ENCODE data around the gene SST.

SST gene

GRCh38 chr3:187661267-187661666, 8.9 kb downstream of the SST start:
- no peak for TF ChIP-seq SNAI2 (CRISPR knock-in tag; IDR thresholded peaks at IDR 0.05)
- TF ChIP-seq CSDC2 (CRISPR knock-in tag; IDR thresholded peaks at IDR 0.05) = no peak
- no peak for TF ChIP-seq ZC3H10 (CRISPR knock-in tag; IDR thresholded peaks at IDR 0.05)
- no peak for TF ChIP-seq BACH2 (CRISPR knock-in tag; IDR thresholded peaks at IDR 0.05; ENCODE audit: borderline replicate concordance)
- TF ChIP-seq, protein P1, sequence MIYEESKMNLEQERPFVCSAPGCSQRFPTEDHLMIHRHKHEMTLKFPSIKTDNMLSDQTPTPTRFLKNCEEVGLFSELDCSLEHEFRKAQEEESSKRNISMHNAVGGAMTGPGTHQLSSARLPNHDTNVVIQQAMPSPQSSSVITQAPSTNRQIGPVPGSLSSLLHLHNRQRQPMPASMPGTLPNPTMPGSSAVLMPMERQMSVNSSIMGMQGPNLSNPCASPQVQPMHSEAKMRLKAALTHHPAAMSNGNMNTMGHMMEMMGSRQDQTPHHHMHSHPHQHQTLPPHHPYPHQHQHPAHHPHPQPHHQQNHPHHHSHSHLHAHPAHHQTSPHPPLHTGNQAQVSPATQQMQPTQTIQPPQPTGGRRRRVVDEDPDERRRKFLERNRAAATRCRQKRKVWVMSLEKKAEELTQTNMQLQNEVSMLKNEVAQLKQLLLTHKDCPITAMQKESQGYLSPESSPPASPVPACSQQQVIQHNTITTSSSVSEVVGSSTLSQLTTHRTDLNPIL (CRISPR knock-in tag; IDR thresholded peaks at IDR 0.05; ENCODE audit: low read depth) = no peak
- TF ChIP-seq RARB (CRISPR knock-in tag; IDR thresholded peaks at IDR 0.05) = no peak
- no peak for TF ChIP-seq ISL1 (CRISPR knock-in tag; IDR thresholded peaks at IDR 0.05)
- no peak for TF ChIP-seq ZNF70 (CRISPR knock-in tag; IDR thresholded peaks at IDR 0.05)
- no peak for TF ChIP-seq PPARA (CRISPR knock-in tag; IDR thresholded peaks at IDR 0.05; ENCODE audit: borderline replicate concordance)
- TF ChIP-seq TOX (CRISPR knock-in tag; IDR thresholded peaks at IDR 0.05; ENCODE audit: borderline replicate concordance) = no peak
- no peak for TF ChIP-seq PATZ1 (CRISPR knock-in tag; IDR thresholded peaks at IDR 0.05; ENCODE audit: borderline replicate concordance)
- TF ChIP-seq, protein P2, sequence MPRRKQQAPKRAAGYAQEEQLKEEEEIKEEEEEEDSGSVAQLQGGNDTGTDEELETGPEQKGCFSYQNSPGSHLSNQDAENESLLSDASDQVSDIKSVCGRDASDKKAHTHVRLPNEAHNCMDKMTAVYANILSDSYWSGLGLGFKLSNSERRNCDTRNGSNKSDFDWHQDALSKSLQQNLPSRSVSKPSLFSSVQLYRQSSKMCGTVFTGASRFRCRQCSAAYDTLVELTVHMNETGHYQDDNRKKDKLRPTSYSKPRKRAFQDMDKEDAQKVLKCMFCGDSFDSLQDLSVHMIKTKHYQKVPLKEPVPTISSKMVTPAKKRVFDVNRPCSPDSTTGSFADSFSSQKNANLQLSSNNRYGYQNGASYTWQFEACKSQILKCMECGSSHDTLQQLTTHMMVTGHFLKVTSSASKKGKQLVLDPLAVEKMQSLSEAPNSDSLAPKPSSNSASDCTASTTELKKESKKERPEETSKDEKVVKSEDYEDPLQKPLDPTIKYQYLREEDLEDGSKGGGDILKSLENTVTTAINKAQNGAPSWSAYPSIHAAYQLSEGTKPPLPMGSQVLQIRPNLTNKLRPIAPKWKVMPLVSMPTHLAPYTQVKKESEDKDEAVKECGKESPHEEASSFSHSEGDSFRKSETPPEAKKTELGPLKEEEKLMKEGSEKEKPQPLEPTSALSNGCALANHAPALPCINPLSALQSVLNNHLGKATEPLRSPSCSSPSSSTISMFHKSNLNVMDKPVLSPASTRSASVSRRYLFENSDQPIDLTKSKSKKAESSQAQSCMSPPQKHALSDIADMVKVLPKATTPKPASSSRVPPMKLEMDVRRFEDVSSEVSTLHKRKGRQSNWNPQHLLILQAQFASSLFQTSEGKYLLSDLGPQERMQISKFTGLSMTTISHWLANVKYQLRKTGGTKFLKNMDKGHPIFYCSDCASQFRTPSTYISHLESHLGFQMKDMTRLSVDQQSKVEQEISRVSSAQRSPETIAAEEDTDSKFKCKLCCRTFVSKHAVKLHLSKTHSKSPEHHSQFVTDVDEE (CRISPR knock-in tag; IDR thresholded peaks at IDR 0.05) = no peak
- no peak for TF ChIP-seq ZNF8 (CRISPR knock-in tag; IDR thresholded peaks at IDR 0.05)
- no peak for ATAC-seq

- ATAC-seq = no peak
- TF ChIP-seq ZNF70 (CRISPR knock-in tag; IDR thresholded peaks at IDR 0.05) (no peak), RARB (CRISPR knock-in tag; IDR thresholded peaks at IDR 0.05) (no peak), PPARA (CRISPR knock-in tag; IDR thresholded peaks at IDR 0.05; ENCODE audit: borderline replicate concordance) (no peak), OSR1 (CRISPR knock-in tag; IDR thresholded peaks at IDR 0.05) (no peak), ZC3H10 (CRISPR knock-in tag; IDR thresholded peaks at IDR 0.05) (no peak), PATZ1 (CRISPR knock-in tag; IDR thresholded peaks at IDR 0.05; ENCODE audit: borderline replicate concordance) (no peak), TCF4 (CRISPR knock-in tag; IDR thresholded peaks at IDR 0.05; ENCODE audit: borderline replicate concordance) (no peak), ISL1 (CRISPR knock-in tag; IDR thresholded peaks at IDR 0.05) (no peak), ZFP30 (CRISPR knock-in tag; IDR thresholded peaks at IDR 0.05) (no peak), ZNF565 (CRISPR knock-in tag; conservative IDR thresholded peaks at IDR 0.05; ENCODE audit: low read depth) (no peak), ARNTL (CRISPR knock-in tag; IDR thresholded peaks at IDR 0.05; ENCODE audit: borderline replicate concordance, low read depth) (no peak), POU6F1 (CRISPR knock-in tag; IDR thresholded peaks at IDR 0.05; ENCODE audit: borderline replicate concordance, low read depth) (no peak), BACH2 (CRISPR knock-in tag; IDR thresholded peaks at IDR 0.05; ENCODE audit: borderline replicate concordance) (no peak), ESRRG (CRISPR knock-in tag; IDR thresholded peaks at IDR 0.05) (no peak), TOX (CRISPR knock-in tag; IDR thresholded peaks at IDR 0.05; ENCODE audit: borderline replicate concordance) (no peak), CSDC2 (CRISPR knock-in tag; IDR thresholded peaks at IDR 0.05) (no peak), ZFP3 (CRISPR knock-in tag; IDR thresholded peaks at IDR 0.05) (no peak)
- TF ChIP-seq, protein P3, sequence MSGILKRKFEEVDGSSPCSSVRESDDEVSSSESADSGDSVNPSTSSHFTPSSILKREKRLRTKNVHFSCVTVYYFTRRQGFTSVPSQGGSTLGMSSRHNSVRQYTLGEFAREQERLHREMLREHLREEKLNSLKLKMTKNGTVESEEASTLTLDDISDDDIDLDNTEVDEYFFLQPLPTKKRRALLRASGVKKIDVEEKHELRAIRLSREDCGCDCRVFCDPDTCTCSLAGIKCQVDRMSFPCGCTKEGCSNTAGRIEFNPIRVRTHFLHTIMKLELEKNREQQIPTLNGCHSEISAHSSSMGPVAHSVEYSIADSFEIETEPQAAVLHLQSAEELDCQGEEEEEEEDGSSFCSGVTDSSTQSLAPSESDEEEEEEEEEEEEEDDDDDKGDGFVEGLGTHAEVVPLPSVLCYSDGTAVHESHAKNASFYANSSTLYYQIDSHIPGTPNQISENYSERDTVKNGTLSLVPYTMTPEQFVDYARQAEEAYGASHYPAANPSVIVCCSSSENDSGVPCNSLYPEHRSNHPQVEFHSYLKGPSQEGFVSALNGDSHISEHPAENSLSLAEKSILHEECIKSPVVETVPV (CRISPR knock-in tag; IDR thresholded peaks at IDR 0.05) = no peak
- TF ChIP-seq, protein P1 (CRISPR knock-in tag; IDR thresholded peaks at IDR 0.05; ENCODE audit: low read depth) = no peak
- TF ChIP-seq, protein P2 (CRISPR knock-in tag; IDR thresholded peaks at IDR 0.05) = no peak
These were observed 18.9 kb downstream of the SST start for GRCh38 chr3:187651282-187651681.
